ENCODE results near the gene UTP4.

Gene UTP4

GRCh38 chr16:69176033-69176800 is 43.8 kb downstream of the UTP4 start:
- no peak for DNase-seq (ENCODE audit: low read depth in 3 of 3)

DNA sequence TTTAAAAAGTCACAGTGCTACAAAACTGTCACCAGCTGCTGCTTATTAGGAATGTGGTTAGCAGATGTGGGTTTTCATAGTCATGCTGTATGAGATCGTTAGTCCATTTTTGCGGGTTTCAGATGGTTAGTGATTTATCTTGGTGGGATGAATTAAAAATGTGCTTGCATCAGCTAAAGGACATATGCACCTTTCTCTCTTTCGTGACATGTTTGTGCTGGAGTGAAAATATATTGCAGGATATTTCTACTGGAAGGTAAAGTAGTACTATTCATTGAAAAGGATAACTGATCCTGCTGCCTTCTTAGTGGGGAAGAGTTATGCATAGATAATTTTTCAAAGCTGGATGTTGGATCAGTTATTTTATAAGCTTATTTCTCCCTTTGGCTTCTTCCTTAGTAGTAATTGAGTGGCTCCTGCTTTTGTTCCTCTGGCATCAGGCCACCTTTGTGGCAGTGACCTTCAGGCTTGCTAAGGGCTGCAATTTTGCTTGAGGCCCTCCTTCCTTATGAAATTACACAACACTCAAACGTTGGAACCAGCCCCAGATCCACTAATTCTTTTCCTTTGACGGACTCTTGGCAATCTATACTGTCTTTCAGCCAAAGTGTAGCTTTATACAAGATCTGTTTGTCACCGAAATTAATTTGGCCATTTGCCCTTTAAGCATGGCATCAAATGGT is 47.0 kb downstream of the UTP4 start:
- DNase-seq (ENCODE audit: low read depth in 3 of 3) = no peak

GRCh38 chr16:69180011-69180338 is 47.5 kb downstream of the UTP4 start:
- DNase-seq (ENCODE audit: low read depth in 3 of 3) = no peak

GRCh38 chr16:69182730-69183416 is 50.4 kb downstream of the UTP4 start:
- DNase-seq (ENCODE audit: low read depth in 3 of 3) = no peak

GRCh38 chr16:69186642-69187445 is 54.4 kb downstream of the UTP4 start, which contains the start of gene SNTB2:
TSS of gene SNTB2 (plus strand) at chr16:69187164. CDS start at chr16:69187167, 3 bp downstream.
- peak; percentile 64 to 82 (median 69) for DNase-seq (ENCODE audit: low read depth in 3 of 3)

- peak; percentile 8 to 35 (median 11) for DNase-seq (ENCODE audit: low read depth in 3 of 3)
Observed at GRCh38 chr16:69187446-69188235, 55.2 kb downstream of the UTP4 start.

DNA sequence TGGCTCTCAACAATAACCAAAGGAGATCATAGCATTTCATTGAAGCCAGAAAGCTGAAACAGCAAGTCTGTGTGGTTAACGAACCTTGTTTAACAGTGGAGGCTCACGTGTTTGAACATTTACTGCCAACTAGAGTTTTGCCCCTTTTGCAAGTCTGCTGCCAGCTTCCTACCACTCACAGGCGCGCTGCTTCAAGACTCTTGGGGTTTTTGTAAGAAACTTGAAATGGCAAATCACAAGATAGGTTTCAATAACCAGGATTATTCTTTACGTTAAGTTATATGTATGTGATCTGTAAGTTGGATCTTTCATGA is 55.7 kb downstream of the UTP4 start:
- no peak for DNase-seq (ENCODE audit: low read depth in 3 of 3)

- no peak for DNase-seq (ENCODE audit: low read depth in 3 of 3)
Observed at GRCh38 chr16:69188716-69189115, 56.3 kb downstream of the UTP4 start.

GRCh38 chr16:69190046-69190588 is 57.7 kb downstream of the UTP4 start:
- DNase-seq (ENCODE audit: low read depth in 3 of 3) = no peak

- DNase-seq (ENCODE audit: low read depth in 3 of 3) = no peak
Observed at GRCh38 chr16:69190598-69190997, 58.1 kb downstream of the UTP4 start.

DNA sequence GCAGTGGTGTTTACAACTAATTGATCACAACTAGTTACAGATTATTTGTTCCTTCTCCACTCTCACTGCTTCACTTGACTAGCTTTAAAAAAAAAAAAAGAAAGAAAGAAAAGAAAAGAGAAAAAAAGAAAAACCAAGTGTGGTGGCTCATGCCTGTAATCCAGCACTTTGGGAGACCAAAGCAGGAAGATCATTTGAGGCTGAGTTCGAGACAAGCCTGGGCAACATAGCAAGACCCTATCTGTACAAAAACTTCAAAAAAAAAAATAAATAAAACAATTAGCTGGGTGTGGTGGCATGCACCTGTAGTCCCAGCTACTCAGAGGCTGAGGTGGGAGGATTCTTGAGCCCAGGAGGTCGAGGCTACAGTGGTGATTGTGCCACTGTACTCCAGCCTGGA is 58.7 kb downstream of the UTP4 start:
- DNase-seq (ENCODE audit: low read depth in 3 of 3) = no peak

DNA sequence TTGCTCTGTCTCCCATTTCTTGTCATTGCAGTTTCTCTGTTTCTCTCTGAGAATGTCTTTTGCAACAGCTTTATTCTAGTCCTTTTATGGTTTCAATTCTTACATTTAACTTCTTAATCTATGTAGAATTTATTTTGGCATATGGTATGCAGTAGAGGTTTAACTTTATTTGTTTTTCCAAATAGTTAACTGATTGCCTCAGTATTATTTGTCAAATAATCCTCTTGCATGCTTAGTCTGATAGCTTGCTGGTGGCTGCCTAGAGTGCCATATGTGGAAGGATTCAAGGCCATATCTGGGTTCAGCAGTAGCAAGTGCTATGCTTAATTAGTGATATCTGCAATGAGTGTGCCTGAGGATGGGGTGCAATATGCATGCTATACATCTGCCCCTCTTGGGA is 61.4 kb downstream of the UTP4 start:
- DNase-seq (ENCODE audit: low read depth in 3 of 3) = no peak

DNA sequence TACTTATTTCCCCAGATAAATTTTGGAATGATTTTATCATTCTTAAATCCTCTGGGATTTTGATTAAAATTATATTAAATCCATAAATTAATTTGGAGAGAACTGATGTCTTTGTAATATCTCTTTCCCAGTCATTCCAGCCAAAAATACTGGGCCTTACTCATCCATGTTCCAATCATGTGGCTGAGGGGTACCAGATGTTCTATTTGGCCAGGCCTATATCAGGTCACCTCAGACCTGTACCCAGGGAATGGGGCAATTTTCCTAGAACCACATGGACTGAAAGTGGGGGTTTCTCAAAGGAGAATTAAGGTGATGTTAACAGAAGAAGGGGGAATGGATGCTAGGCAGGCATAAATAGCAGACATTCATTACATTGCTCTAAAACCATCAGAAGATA is 62.0 kb downstream of the UTP4 start:
- no peak for DNase-seq (ENCODE audit: low read depth in 3 of 3)

DNA sequence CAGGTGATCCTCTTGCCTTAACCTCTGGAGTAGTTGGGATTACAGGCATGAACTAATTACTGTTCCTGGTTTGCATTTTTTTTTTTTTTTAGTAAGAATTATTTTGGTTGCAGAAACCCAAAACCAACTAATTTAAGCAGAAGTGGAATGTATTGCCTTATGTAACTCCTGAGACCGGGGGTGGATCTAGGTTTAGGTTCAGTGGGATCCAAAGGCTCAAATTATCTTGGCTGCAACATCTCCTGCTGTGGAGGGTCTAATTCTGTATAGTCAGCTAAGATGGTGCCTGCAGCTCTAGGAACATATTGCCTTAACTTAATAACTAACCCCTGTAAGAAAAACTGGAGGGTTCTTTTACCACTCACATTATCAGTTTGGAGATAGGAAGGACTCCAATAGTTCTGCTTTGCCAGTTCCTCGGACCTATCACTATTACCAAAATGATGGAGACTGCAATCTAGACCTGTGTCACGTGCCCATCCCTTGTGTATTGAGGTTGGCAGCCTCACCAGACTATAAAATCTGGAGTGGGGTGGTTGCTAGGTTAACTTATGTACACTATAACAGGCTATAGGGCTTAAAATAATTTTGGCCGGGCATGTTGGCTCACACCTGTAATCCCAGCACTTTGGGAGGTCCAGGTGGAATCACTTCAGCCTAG is 63.0 kb downstream of the UTP4 start:
- no peak for DNase-seq (ENCODE audit: low read depth in 3 of 3)

DNA sequence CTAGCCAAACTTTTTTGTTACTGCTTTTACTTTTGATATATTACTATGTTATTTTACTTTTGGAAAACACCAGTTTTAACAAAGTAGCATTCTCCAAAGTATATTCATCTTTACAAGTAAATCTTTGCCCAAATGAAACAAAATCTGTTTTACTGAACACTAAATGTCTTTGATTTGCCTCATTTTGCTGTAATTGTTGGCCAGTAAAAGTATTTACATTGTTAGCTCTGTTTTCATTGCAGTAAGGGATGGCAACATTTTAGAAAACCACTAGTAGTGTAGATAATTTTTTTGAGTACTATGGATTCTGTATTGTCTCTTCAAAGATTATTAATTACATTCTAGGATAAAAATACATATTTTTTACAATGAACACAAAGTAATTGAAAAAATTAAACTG is 65.1 kb downstream of the UTP4 start:
- no peak for DNase-seq (ENCODE audit: low read depth in 3 of 3)

GRCh38 chr16:69199382-69199781 is 66.9 kb downstream of the UTP4 start:
- DNase-seq (ENCODE audit: low read depth in 3 of 3) = no peak

DNA sequence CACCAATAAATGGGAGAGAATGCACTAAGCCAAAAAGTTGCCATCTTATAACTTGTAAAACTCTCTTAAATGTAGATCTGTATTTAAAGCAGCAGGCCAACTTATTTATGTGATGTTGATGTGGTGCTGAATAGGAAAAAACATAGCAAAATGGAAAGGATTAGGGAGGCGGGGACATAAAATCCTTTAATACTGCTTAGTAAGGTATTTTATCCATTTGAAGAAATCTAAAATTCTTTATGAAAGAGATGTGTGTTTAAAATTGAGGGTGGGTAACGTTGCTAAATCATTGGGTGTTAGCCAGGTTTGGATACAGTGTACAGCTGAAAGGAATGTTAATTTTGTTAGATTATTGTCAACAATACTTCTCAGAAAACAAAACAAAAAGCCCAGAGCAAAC is 68.8 kb downstream of the UTP4 start:
- DNase-seq (ENCODE audit: low read depth in 3 of 3) = no peak

GRCh38 chr16:69201787-69202186 is 69.3 kb downstream of the UTP4 start:
- no peak for DNase-seq (ENCODE audit: low read depth in 3 of 3)

DNA sequence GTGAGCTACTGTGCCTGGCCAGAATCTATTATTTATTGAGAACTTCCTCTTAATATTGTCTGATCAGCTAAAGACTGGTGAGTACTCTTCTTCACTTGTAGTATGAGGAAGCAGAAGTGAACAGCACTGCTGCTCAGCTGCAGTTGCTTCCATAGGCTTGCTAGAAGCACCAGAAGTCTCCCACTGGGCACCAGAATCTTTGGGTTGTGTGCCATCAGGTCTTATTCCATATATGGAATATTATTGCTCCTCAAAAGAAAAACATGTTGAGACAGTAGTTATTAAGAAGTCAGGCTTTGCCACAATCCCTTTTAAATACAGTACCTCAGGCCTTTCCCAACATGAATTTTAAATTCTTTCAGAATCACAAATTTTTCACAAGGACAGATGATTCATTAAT is 71.7 kb downstream of the UTP4 start:
- no peak for DNase-seq (ENCODE audit: low read depth in 3 of 3)

DNA sequence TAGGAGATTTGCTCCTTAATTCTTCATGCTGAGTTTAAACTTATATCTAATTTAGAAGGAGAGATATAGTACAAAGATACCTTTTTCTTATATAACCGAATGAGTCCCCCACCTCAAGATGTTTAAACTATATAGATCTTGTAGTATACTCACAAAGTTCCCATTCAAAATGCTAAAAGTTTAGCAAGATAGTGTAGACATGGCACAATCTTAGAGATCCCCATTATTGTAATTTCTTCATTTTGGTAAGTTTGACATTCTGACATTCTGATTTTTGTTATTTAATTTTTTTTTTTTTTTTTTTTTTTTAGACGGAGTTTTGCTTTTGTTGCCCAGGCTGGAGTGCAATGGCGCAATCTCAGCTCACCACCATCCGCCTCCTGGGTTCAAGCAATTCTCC is 77.3 kb downstream of the UTP4 start:
- no peak for DNase-seq (ENCODE audit: low read depth in 3 of 3)

GRCh38 chr16:69217433-69217832 is 85.0 kb downstream of the UTP4 start:
- no peak for DNase-seq (ENCODE audit: low read depth in 3 of 3)

All from stimulated activated CD4-positive, alpha-beta T cell treated with anti-CD3 and anti-CD28 coated beads, TNF-alpha, amount 100 ng/mL, for 24 hours (primary cell).